GM21825 (cell line): Measurements from ENCODE around the gene HHIP.

Experiments
- ATAC-seq: cut with Tn5 transposase; IDR thresholded peaks from one replicate; pipeline ENCODE4 v1.9.1; 2021; ENCODE audit warnings: mild to moderate bottlenecking, moderate library complexity; ENCODE audit not compliant: unreplicated experiment

HHIP gene

DNA sequence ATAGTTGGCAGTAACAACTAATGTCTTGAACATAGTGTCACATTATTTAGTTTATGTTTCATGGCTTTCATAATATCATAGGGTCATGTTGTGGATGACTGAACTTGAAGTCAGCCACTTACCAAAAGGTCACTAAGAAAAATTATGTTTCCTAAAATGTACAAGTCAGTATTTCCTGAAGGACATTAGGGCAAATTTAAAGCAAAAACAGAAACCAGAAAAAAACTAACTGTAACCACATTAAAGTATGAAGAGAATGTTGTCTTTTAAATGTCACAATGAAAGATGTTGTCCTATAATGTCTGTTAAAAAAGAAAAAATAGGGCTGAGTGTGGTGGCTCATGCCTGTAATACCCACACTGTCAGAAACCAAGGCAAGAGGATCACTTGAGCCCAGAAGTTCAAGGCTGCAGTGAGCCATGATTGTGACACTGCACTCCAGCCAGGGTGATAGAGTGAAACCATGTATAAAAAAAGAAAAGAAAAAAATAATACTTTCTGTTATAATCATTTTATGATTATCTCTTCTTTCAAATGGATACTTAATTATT lies 55.8 kb downstream of the HHIP start:
- no peak for ATAC-seq

DNA sequence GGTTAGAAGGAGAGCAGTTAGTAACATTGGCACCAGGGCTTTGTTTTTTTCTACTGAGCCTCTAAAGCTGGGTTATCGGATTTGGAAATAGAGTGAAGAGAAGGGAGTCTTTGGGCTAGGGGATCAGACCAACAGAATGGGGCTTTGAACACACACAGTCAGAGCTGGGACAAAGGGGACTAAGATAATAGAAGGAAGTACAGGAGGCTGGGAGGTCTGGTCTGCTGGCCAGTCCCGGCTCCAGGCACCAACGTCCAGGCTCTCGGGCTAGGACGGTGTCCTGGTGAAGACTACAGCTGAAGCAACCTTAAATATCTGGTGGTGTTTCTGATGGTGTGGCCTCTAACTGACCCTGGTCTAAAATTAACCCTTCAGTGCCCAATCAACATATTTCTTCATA lies 57.5 kb downstream of the HHIP start:
- no peak for ATAC-seq

DNA sequence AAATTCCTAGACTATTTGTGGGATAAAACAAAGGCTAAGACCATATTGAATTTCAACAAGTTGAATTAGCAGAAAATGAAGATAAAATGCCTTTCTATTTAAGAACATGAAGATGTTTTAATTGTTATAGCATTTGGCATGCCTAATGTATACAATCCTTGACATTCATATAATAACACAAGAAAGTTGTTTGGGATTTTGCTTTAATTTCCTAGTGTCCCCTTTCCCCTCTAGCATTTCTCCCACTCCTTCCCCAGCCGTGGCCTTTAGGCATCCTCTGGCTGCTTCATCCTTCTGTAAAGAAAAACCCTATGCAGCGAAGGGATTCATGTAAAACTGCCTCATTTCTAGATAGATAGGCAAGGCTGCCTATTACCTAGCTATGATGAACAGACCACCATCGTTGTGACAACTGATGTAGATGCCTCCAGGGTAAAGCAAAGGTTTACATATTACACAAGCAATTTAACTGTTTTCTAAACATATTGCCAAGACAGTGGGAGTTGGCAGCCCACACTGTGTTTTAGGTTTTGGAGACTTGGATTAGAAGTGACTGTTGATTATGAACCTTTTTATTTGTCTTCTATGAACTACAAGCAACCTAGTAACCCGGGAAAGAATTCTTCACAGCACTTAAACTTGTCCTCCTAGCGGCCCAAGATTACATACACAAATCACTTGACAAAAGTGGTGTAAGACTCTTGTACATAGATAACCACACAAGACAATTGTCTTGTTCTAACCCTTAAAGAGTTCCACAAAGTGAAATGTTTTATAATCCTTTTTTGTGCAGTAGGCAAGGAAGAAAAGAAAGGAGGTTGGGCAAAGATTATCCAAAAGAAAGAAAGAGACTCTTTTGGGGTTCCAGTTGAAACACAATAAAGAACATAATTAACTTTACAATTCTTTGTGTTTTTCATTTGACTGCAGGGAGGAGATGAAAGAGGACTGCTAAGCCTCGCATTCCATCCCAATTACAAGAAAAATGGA lies 59.9 kb downstream of the HHIP start:
- ATAC-seq, result no peak

DNA sequence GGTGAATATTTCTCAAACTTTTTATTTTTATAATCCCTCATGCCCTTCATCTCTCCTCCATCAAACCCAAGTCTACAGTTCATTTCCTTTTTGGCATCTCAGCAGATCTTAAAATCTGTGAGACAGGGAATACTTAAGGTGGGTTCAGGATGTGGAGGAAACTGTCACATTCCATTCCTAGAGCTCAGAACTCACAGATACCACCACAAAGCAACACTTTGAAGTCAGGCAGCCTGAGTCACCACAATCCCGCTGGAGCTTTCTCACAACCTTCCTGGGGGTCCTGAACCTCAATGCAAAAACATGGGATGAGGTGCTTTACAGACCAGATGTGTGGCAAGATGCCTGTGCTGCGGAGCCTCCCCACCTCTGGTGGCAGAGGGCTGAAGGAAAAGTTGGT lies 63.2 kb downstream of the HHIP start:
- no peak for ATAC-seq

DNA sequence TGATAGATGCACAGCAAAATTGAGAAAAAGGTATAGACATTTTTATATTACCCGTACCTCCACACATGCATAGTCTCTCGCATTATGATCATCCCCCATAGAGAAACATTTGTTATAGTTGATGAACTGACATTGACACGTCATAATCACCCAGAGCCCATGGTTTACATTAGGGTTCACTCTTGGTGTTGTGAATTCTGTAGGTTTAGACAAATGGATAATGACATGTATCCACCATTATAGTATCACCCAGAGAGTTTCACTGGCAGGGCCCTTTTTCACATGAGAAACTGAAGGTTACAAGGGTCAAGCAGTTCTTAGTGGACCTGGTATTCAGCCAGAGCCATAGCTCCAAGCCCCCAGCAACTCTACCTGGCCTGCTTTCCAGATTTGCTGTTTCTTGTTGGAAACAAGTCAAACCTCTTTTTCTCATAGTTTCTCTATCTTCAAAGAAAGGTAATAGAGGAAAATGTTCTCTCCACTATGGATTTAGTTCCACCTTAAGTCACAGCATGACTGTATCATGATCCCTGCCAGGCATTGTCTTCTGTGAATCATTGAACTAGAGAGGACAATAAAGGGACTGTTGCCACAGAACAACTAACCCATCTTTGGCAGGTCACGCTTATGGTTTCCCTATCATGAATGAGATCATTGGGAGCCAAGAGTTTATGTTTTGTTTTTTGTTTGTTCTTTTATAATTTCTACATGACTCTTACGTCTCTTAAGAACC lies 64.0 kb downstream of the HHIP start:
- ATAC-seq, result no peak

DNA sequence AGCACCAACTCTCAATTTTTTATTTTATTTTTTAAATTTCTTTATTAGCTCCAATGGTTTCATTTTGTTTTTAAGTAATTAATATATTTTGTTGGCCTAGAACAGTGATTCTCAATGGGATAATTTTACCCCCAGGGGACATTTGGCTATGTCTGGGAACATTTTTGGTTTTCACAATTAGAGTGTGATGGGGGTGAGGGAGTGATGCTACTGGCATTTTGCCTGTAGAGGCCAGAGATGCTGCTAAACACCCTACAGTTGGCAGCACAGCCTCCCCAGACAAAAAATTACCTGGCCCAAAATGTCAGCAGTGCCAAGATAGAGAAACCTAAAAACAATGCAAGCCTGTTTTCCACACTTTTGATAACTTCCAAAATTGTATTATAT lies 64.6 kb downstream of the HHIP start:
- ATAC-seq, result no peak

DNA sequence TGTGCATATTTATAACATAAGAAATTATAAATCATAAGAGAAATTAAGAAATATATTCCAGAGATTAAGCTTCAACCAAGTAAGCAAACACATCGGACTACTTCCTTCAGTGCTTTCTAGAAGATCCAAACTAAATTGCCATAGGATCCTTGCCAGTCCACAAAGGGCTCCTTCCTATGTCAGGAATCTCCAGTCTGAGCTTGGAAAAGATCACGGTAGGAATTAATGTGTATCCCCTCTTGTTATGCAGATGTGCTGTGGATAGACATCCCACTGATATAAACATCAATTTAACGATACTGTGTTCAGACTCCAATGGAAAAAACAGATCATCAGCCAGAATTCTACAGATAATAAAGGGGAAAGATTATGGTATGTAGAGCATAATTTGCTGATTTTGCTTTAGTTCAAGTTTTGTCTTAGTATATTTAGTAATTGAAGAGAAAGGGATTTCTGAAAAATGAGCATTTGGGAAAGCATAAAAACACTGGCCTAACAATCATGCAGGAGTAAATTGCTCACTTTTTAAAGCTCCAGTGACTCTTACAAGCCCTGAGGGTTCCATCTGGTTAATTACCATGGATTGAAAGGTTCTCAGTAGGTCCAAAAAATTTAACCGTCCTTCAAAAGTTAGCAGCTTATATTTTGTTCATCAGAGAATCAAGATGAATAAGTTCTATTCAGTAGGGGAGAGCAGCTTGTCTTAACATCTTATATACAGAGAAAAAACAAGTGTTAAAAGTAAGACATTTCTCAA lies 65.9 kb downstream of the HHIP start:
- ATAC-seq, result no peak

DNA sequence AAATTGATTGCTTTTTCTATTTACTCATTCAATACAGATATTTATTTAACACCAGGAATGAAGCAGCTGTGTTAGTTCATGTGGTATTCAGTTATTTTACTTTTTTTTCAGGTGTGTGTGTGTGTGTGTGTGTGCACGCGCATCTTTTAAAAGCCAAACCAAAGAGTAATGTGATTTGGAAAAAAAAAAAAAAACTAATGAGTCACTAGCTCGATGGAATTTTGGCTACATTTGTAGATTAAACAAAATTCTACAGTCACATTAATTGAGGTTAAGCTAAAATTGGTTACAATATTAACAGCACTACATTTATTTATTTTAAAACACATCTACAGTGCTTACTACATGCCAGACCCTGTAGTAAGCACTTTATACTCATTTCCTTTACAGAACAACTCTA lies 66.8 kb downstream of the HHIP start:
- no peak for ATAC-seq

DNA sequence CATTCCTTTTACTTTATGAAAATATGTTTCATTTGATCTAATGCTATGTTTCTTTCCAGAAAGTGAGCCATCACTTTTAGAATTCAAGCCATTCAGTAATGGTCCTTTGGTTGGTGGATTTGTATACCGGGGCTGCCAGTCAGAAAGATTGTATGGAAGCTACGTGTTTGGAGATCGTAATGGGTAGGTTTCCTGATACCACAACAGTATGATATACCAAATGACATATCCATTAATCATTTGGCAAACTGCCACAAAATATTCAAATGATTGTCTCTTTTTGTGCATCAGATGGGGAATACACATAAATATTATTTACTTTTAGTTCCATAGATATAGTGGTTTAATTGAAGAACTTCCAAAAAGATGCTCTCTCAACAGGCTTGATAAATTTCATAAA lies 68.2 kb downstream of the HHIP start:
- no peak for ATAC-seq

DNA sequence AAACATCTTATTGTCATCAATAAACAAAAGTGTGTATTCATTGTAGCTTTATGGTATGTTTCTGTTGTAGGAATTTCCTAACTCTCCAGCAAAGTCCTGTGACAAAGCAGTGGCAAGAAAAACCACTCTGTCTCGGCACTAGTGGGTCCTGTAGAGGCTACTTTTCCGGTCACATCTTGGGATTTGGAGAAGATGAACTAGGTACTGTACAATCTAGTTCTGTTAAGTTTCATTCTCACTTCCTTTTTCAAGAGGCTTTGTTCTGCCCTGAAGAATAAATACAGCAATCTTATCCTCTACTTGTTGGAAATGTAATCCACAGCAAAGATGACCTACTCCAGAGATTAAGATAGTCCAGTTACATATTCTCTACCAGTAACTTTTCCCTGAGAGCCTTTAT lies 69.3 kb downstream of the HHIP start:
- no peak for ATAC-seq

DNA sequence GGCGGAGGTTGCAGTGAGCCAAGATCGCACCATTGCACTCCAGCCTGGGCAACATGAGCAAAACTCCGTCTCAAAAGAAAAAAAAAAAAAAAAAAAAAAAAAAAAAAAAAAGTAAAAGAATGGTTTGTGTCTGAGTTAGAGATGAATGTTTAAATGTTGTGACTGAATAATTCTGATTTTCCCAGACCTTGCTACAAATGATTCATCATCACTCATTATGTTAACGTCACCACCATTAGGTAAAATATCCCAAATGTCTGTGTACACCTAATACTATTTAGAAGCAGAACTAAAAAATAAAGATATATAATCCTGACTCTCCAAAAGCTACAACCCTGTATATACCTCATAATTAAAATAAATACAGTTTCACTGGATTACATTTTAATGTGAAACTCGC lies 70.8 kb downstream of the HHIP start:
- no peak for ATAC-seq

DNA sequence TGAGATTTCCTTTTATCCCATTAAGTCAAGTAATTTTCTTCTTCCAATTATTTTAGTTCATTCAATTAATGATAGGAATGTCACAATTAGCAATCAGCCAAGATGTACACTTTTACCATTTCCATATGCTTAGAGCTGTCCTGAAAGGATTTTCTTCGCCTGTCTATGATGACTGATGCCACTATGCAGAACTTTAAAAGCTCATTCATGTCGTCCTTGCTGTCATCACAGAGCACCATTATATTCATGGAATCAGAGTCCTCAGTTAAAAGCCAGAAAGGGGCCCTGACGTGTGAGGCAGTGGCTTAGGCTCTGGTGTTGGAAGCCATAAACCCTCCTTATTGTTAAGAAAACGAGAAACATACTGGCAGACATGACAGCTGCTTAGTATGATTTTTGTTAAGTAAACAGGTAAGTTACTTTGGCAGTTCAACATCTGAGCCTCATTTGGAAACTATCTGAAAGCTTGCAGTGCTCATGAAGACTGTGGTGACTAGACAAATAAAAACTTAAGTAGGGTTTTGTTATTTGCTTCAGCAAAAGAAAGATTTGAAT lies 73.1 kb downstream of the HHIP start:
- no peak for ATAC-seq

DNA sequence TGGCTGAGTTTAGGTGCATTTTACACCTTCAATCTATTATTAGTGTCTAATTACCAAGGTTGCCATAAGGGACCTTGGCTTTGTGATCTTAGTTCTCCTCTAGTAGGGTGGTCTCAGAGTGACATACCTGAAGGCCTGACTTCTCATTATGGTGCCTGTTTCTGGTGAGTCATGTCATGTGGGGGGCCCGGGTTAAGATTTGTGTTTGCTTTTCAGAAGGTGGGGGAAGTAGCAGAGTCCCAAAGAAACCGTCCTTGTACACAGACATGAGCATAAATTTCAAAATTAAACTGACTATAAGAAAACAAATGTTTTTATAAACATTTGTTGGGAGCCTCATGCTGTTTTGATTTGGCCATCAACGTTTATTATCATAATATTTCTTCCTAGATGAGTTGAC lies 74.5 kb downstream of the HHIP start:
- no peak for ATAC-seq

DNA sequence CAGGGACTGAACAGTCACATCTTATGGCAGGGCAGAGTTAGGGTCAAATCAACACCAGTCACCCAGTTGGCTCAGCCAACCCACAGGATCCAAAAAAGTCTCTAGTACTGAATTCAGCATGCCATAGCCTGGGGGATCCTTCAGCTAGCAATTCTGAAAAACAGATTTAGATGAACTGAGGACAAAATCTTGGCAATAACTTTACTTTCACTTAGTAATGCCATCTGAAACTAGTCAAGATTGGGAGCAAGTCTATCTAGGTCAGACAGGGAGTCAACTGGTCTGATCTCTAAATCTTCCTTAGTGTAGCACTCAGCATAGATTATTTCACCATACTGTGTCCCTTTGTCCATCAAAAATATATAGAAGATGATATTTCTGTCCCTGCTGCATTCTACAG lies 76.0 kb downstream of the HHIP start:
- no peak for ATAC-seq

DNA sequence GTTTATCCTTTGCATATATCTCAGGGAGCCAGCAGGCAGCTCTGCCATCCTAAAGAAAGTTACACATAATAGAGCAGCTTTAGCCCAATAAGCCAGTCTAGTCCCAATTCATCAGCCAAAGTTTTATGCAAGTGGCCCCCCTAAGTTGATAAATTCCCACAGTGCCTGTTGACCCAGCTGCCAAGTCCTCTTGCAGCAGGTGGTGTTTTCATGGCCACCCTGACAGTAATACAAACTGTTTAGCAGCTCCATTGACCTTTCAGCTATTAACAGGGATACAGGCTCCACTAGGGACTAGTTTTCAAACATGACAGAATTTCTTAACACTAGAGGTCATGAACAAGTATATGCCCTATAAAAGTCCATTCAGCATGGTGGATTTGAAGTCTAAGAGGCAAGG lies 77.5 kb downstream of the HHIP start:
- ATAC-seq, result no peak

DNA sequence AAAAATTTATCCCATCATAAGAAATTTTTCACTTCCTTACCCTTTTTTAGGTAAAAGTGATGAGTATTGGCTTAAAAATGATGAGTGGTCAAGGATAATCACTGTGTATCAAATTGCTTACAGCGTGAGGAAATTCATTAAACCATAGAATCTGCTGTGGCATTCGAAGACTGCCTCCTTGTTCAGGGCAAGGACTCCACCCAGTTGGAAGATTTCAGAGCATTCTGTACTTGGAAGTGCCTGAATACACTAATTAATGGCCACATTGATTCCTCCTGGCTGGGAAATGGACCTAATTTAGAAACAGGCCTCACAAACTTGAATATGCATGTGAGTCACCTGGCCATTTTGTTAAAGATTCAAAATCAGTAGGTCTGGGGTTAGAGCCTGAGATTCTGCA lies 83.2 kb downstream of the HHIP start:
- no peak for ATAC-seq

DNA sequence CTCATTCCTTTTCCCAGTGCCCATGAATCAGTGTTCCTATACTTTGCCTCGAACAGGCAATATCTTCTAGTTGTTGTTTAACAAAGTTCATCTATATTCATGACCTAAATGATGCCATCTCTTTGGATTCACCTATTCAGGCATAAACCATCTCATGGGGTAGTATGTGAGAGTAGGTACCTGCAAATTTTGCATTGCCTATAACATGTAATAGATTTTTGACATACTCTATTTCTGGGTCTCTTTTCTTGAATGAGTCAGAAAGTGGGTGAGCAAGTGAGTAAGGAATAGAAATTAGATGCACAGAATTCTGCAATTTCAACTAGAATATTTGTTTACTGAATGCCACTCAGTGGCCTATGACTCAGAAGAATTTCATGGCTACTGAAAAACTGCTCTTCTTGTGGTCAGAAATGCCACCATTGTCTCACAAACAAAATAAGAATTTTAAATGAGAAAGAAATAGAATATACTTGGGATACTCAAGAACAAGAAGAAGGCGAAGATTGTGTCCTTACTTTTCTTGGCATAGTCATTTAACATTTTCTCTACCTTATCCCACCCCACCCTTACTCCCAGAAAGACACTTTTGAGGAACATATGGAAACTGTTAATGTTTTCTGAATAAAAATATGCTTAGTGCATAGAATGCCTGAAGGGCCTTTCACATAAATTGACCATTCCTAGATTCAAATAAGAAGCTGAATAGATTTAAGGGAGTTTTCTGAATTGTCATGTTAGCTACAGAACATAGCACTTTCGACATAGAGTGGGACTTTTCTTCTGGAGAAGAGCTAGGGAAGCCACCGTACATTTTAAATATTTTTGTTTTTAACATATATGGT lies 86.8 kb downstream of the HHIP start:
- ATAC-seq, result no peak

DNA sequence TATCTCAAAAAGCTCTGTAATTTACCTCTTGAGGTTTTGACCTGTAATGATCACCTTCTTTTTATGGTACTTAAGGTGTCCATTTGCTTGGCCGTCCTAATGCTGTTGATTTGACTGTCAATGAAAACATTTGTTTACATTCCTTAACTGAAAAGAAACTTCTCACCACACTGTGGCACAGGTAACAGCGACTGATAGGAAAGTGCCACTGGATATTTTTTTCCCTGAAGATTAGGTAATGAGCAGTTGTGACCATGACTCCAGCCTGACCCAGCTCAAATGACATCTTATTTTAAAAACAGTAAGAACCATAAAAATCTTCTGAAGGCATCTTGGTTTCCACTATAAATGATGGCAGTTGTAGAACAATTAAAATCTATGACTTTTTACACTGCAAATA lies 87.6 kb downstream of the HHIP start:
- ATAC-seq, result no peak

DNA sequence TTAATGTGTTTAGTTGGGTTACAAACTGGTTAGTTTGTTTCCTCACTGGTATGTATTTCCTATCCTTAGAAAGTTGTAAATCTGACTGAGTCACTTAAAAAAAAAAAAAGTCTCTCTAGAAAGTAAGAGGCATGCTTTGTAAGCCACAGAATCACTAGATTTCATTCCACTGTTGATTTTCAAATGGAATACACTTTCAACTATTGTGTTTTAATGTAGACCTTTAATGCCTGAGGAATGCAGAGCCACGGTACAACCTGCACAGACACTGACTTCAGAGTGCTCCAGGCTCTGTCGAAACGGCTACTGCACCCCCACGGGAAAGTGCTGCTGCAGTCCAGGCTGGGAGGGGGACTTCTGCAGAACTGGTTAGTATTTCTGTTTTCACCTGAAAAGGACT lies 88.6 kb downstream of the HHIP start:
- no peak for ATAC-seq

DNA sequence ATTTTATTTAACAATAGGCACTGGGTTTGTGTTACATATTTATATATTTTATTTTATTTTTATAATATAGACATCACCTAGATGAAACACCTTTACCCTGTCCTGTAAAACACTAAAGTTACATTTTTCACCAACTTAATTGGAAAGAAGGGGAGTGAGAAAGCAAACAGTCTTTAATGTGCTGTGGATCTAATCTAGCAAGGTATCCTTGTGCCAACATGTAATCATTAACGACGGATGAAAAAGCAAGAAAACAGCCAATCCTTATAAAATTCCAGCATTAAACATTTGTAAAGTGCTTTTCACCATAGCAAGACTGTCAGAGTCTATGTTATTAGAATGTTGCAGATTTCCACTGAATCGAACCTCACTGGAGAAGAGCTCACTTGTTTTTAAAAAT lies 92.7 kb downstream of the HHIP start:
- ATAC-seq, result no peak
